Testis (tissue), 3 donors: ENCODE results near the gene ANAPC5. TPM values are rescaled to one million over a fixed set of nuclear protein-coding genes. Genes with fewer than 3 reads are reported as not detected.

Experiments
- DNase-seq: peaks from one replicate; pipeline ENCODE4 v3.0.0-alpha.2; 2019
- H3K27ac ChIP-seq, 2 donors: fragments of 200-600 bp; sonication (generic); one replicate each; pipeline ENCODE4 v1.5.1; 2019
- H3K27me3 ChIP-seq: fragments of 200-600 bp; sonication (generic); one replicate; pipeline ENCODE4 v1.5.1; 2019
- H3K36me3 ChIP-seq: fragments of 200-600 bp; sonication (generic); one replicate; pipeline ENCODE4 v1.5.1; 2017; ENCODE audit warnings: low read depth; ENCODE audit errors: missing control alignments
- H3K4me1 ChIP-seq: fragments of 200-600 bp; sonication (generic); one replicate; pipeline ENCODE4 v1.5.1; 2019
- H3K4me3 ChIP-seq, 2 donors: fragments of 200-600 bp; sonication (generic); one replicate each; pipeline ENCODE4 v1.5.1; 2017 to 2019
- H3K9me3 ChIP-seq: fragments of 200-600 bp; sonication (generic); one replicate; pipeline ENCODE4 v1.5.1; 2017
- CTCF ChIP-seq, 3 experiments: fragments of 450-650 bp in 2 of 3; fragments of 200-600 bp in 1 of 3; sonication (generic) in 1 of 3; IDR thresholded peaks; one replicate each; pipeline ENCODE4 v1.5.1; 2016 to 2019; ENCODE audit warnings: antibody characterized with exemption in 3 of 3, mild to moderate bottlenecking in 2 of 3, moderate library complexity in 1 of 3
- POLR2A ChIP-seq: fragments of 450-650 bp; IDR thresholded peaks from one replicate; pipeline ENCODE4 v1.6.1; 2017; ENCODE audit warnings: antibody characterized with exemption, mild to moderate bottlenecking, moderate library complexity
- WGBS, 2 donors: methylation state at CpG; one replicate each; pipeline ENCODE4 v1.1.5; 2018; 5-methylcytosine and 5-hydroxymethylcytosine counted together
- intact Hi-C: fragments of 100-400 bp; cut with DNase I; formaldehyde crosslinking; loops from one replicate; pipeline ENCODE4 v1.15.1; 2023; ENCODE audit warnings: low total_unique reads
- polyA plus RNA-seq: library from polyadenylated mRNA; stranded (reverse); fragments of 350-450 nt; fragmentation: Illumina TruSeq; extraction: RNeasy Lipid Tissue Mini Kit (QIAGEN cat#74804); gene quantifications from one replicate; pipeline ENCODE4 v1.2.3, GENCODE V29; 2014; ENCODE audit warnings: low read depth, low replicate concordance; ENCODE audit not compliant: insufficient read depth
- total RNA-seq, 2 donors: library from RNA; depleted of rRNA; stranded (reverse); fragments of >200 nt; gene quantifications; one replicate each; pipeline ENCODE4 v1.2.3, GENCODE V29; 2016

ANAPC5 gene
- total and polyA plus RNA-seq, 3 donors from 2014 or later = 95.9 to 158 (median 143) TPM

GRCh38 chr12:121331248-121331647 is 21.0 kb downstream of the ANAPC5 start:
- no peak for TF ChIP-seq POLR2A
- TF ChIP-seq CTCF (IDR thresholded peaks at IDR 0.05) = no peak
- intact Hi-C loops = no loop called here
- no peaks in the 10 kb centered on the region for H3K4me1 ChIP-seq
- H3K27ac ChIP-seq = no peak overlapping the region
- no peaks in the 10 kb centered on the region for H3K27me3 ChIP-seq
- H3K4me3 ChIP-seq = no peak overlapping the region
- no peaks in the 10 kb centered on the region for H3K36me3 ChIP-seq
- 80 to 81% methylated on average over 6 of the region's 6 CpGs for WGBS, 2 donors
- DNase-seq = no peak
- H3K9me3 ChIP-seq = no peaks in the 10 kb centered on the region

- TF ChIP-seq CTCF (IDR thresholded peaks at IDR 0.05) = no peak
- no peak for DNase-seq
- no peak overlapping the region for H3K4me3 ChIP-seq
- H3K36me3 ChIP-seq = no peaks in the 10 kb centered on the region
- H3K27me3 ChIP-seq = no peaks in the 10 kb centered on the region
- intact Hi-C loops = no loop called here
- H3K27ac ChIP-seq = no peak overlapping the region
- no peaks in the 10 kb centered on the region for H3K9me3 ChIP-seq
- H3K4me1 ChIP-seq = no peaks in the 10 kb centered on the region
Observed at GRCh38 chr12:121330692-121331091, 21.5 kb downstream of the ANAPC5 start.

- no peaks in the 10 kb centered on the region for H3K27me3 ChIP-seq
- no peak for DNase-seq
- H3K4me1 ChIP-seq = no peaks in the 10 kb centered on the region
- TF ChIP-seq POLR2A = no peak
- no peak for TF ChIP-seq CTCF (IDR thresholded peaks at IDR 0.05)
- H3K27ac ChIP-seq = no peak overlapping the region
- no peaks in the 10 kb centered on the region for H3K9me3 ChIP-seq
- intact Hi-C loops = no loop called here
- no peak overlapping the region for H3K4me3 ChIP-seq
- WGBS, 2 donors = 91 to 93% methylated on average over 4 of the region's 4 CpGs
- no peaks in the 10 kb centered on the region for H3K36me3 ChIP-seq
Observed at GRCh38 chr12:121330195-121330594, 22.0 kb downstream of the ANAPC5 start.

GRCh38 chr12:121328620-121329019 is 23.6 kb downstream of the ANAPC5 start:
- H3K27ac ChIP-seq = no peak overlapping the region
- TF ChIP-seq CTCF (IDR thresholded peaks at IDR 0.05) (no peak), POLR2A (no peak)
- 89 to 92% methylated on average over 4 of the region's 4 CpGs for WGBS, 2 donors
- no peaks in the 10 kb centered on the region for H3K27me3 ChIP-seq
- intact Hi-C loops = no loop called here
- DNase-seq = no peak
- no peaks in the 10 kb centered on the region for H3K4me1 ChIP-seq
- no peaks in the 10 kb centered on the region for H3K9me3 ChIP-seq
- H3K36me3 ChIP-seq = no peaks in the 10 kb centered on the region
- H3K4me3 ChIP-seq = no peak overlapping the region

GRCh38 chr12:121326996-121327674 is 25.1 kb downstream of the ANAPC5 start:
- WGBS, 2 donors = 78 to 87% methylated on average over 9 to 21 of the region's 21 CpGs
- Histone ChIP-seq H3K36me3 (no peaks in the 10 kb centered on the region), H3K4me3 (no peak overlapping the region), H3K27ac (no peak overlapping the region), H3K4me1 (no peaks in the 10 kb centered on the region), H3K9me3 (no peaks in the 10 kb centered on the region), H3K27me3 (no peaks in the 10 kb centered on the region)
- intact Hi-C loops = no loop called here
- DNase-seq = no peak
- TF ChIP-seq POLR2A (no peak), CTCF (IDR thresholded peaks at IDR 0.05) (no peak)
